ENCODE measurements around the gene GFRA1.

GFRA1 gene

DNA sequence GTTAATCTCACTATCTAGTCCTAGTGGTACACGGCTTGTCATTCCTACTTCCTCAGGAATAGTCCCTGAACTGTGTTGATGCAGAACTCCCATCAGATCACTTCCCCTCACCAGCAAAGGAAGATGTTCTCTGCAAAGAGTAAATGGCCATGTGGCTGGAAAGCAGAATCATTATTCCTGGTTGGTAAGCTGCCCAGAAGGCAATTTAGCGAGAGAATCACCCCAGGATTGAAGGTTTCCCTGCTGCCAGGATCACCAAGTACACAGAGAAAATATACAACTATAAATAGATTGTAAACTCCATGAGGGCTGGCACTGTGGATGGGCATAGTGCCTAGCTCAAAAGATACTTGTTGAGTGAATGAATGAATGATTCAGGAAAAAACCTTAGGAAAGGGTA lies 115.0 kb downstream of the GFRA1 start:
- H2AFZ ChIP-seq, result no peak overlapping the region
- TF ChIP-seq, protein P1, sequence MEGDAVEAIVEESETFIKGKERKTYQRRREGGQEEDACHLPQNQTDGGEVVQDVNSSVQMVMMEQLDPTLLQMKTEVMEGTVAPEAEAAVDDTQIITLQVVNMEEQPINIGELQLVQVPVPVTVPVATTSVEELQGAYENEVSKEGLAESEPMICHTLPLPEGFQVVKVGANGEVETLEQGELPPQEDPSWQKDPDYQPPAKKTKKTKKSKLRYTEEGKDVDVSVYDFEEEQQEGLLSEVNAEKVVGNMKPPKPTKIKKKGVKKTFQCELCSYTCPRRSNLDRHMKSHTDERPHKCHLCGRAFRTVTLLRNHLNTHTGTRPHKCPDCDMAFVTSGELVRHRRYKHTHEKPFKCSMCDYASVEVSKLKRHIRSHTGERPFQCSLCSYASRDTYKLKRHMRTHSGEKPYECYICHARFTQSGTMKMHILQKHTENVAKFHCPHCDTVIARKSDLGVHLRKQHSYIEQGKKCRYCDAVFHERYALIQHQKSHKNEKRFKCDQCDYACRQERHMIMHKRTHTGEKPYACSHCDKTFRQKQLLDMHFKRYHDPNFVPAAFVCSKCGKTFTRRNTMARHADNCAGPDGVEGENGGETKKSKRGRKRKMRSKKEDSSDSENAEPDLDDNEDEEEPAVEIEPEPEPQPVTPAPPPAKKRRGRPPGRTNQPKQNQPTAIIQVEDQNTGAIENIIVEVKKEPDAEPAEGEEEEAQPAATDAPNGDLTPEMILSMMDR (IDR thresholded peaks at IDR 0.05), result no peak
- no peaks in the 10 kb centered on the region for H3K4me1 ChIP-seq
- H3K9ac ChIP-seq, result peak overlapping the region; percentile 41
- no peaks in the 10 kb centered on the region for H3K79me2 ChIP-seq
- H3K27me3 ChIP-seq (ENCODE audit: control insufficient read depth, insufficient read depth, low read length), result no peaks in the 10 kb centered on the region
- H3K27ac ChIP-seq, result no peak overlapping the region
- no peaks in the 10 kb centered on the region for H3K36me3 ChIP-seq (ENCODE audit: control insufficient read depth, insufficient read depth, low read length)
- H3K4me2 ChIP-seq (ENCODE audit: low read length), result no peak overlapping the region
- H3K4me3 ChIP-seq (ENCODE audit: low read depth, low read length), result no peak overlapping the region
- H3K9me3 ChIP-seq (ENCODE audit: control insufficient read depth, low read length), result no peaks in the 10 kb centered on the region

DNA sequence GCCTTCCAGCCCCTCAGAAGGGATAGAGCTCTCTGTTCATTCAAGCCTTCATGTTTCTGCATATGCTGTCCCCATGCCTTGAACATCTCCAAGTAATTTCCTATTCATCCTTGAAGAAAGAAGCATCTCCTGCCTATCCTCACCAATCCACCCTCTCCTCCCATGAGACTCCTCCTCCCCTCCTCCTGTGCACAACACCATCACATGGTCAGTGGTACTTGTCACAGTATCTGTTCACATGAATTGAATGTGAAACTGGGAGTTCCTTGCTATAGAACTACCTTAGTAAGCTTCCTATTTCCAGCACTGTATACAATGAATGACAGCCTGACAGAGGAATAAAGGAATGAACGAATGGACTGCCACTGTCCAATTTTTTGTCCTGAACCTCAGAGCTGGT lies 115.5 kb downstream of the GFRA1 start:
- no peak overlapping the region for H3K9ac ChIP-seq
- TF ChIP-seq, protein P1 (IDR thresholded peaks at IDR 0.05), result no peak
- H3K4me3 ChIP-seq (ENCODE audit: low read depth, low read length), result no peak overlapping the region
- no peak overlapping the region for H2AFZ ChIP-seq
- no peaks in the 10 kb centered on the region for H3K36me3 ChIP-seq (ENCODE audit: control insufficient read depth, insufficient read depth, low read length)
- no peak overlapping the region for H3K27ac ChIP-seq
- no peaks in the 10 kb centered on the region for H3K27me3 ChIP-seq (ENCODE audit: control insufficient read depth, insufficient read depth, low read length)
- no peaks in the 10 kb centered on the region for H3K79me2 ChIP-seq
- H3K9me3 ChIP-seq (ENCODE audit: control insufficient read depth, low read length), result no peaks in the 10 kb centered on the region
- no peak overlapping the region for H3K4me2 ChIP-seq (ENCODE audit: low read length)
- no peaks in the 10 kb centered on the region for H3K4me1 ChIP-seq

DNA sequence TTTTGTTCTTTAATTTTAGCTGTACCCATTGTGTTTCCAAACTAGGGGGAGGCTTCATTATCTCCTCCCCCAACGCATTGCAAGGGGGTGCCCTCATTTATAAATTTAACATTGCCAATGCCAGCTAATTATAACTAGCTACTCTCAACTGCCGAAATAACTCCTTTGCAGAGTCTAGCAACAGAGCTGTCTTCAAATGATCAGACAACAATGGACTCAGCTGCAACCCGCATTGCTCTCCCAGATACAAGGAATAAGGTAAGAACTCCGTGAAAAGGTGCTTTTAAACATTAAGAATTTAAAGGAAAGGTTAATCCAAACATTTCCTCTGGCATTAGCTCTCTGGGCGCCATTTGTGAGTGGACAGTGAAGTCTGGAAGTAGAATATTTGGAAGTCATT lies 116.2 kb downstream of the GFRA1 start:
- H3K79me2 ChIP-seq, result no peaks in the 10 kb centered on the region
- no peaks in the 10 kb centered on the region for H3K4me1 ChIP-seq
- no peak overlapping the region for H3K27ac ChIP-seq
- H3K9me3 ChIP-seq (ENCODE audit: control insufficient read depth, low read length), result no peaks in the 10 kb centered on the region
- no peak overlapping the region for H2AFZ ChIP-seq
- TF ChIP-seq, protein P1 (IDR thresholded peaks at IDR 0.05), result no peak
- H3K36me3 ChIP-seq (ENCODE audit: control insufficient read depth, insufficient read depth, low read length), result no peaks in the 10 kb centered on the region
- no peak overlapping the region for H3K9ac ChIP-seq
- H3K27me3 ChIP-seq (ENCODE audit: control insufficient read depth, insufficient read depth, low read length), result no peaks in the 10 kb centered on the region
- H3K4me2 ChIP-seq (ENCODE audit: low read length), result no peak overlapping the region
- no peak overlapping the region for H3K4me3 ChIP-seq (ENCODE audit: low read depth, low read length)

DNA sequence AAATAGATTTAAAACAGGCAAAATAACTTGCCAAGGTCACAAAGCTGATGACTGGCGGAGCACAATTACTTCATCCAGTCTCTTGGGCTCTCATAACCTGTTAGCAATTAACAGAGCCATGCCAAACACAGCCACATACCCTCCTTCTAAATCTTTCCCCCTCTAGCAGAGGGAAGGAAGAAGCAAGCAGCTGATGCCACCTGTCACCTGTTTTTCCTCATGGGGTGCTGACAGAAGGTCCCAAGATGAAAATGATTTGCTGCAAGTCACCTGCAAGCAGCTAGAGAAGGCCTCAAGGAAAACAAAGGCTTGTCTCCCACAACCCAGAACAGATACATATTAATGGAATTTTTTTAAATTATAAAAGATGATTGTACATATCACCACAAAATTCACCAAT lies 117.8 kb downstream of the GFRA1 start:
- Histone ChIP-seq H3K9me3 (ENCODE audit: control insufficient read depth, low read length) (no peaks in the 10 kb centered on the region), H3K4me3 (ENCODE audit: low read depth, low read length) (no peak overlapping the region), H3K79me2 (no peaks in the 10 kb centered on the region), H2AFZ (no peak overlapping the region), H3K27ac (no peak overlapping the region), H3K36me3 (ENCODE audit: control insufficient read depth, insufficient read depth, low read length) (no peaks in the 10 kb centered on the region), H3K4me1 (no peaks in the 10 kb centered on the region), H3K9ac (no peak overlapping the region), H3K27me3 (ENCODE audit: control insufficient read depth, insufficient read depth, low read length) (no peaks in the 10 kb centered on the region), H3K4me2 (ENCODE audit: low read length) (no peak overlapping the region)
- TF ChIP-seq, protein P1 (IDR thresholded peaks at IDR 0.05), result no peak

DNA sequence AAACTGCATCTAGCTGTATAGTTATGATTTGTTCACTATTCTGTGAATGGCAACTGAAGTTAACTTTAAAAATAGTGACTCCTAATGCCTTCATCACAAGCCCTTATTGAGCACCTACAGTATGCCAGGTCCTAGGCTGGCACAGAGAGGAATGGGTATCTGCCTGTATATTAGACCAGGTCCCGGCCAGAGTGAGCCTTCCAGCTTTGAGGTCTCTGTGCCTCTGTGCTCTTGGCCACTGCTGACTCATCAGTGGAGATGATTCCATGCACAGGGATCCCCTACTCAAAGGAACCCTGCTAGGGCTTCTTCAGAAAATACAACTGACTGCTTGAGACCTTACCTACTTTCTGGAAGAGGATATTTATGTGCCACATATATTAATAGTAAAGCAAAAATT lies 118.4 kb downstream of the GFRA1 start:
- Histone ChIP-seq H3K36me3 (ENCODE audit: control insufficient read depth, insufficient read depth, low read length) (no peaks in the 10 kb centered on the region), H2AFZ (no peak overlapping the region)
- TF ChIP-seq, protein P1 (IDR thresholded peaks at IDR 0.05), result no peak

More for the DNA sequence above, 118.4 kb downstream of the GFRA1 start:
- H3K27ac ChIP-seq, result no peak overlapping the region
- no peaks in the 10 kb centered on the region for H3K79me2 ChIP-seq
- H3K27me3 ChIP-seq (ENCODE audit: control insufficient read depth, insufficient read depth, low read length), result no peaks in the 10 kb centered on the region
- no peak overlapping the region for H3K9ac ChIP-seq
- no peaks in the 10 kb centered on the region for H3K9me3 ChIP-seq (ENCODE audit: control insufficient read depth, low read length)
- no peak overlapping the region for H3K4me3 ChIP-seq (ENCODE audit: low read depth, low read length)
- no peaks in the 10 kb centered on the region for H3K4me1 ChIP-seq
- no peak overlapping the region for H3K4me2 ChIP-seq (ENCODE audit: low read length)
